Retina (tissue), 1 donor: Measurements from ENCODE around the gene GZMM.

ENCODE experiments used
- DNase-seq: peaks from one replicate; pipeline ENCODE4 v3.0.0-alpha.2; 2016

The GZMM gene

GRCh38 chr19:535017-535835 lies 8.6 kb upstream of the GZMM start:
- DNase-seq: no peak

- DNase-seq: no peak
Measured at GRCh38 chr19:536031-536880, 7.6 kb upstream of the GZMM start.

GRCh38 chr19:536881-537404 lies 6.9 kb upstream of the GZMM start:
- no peak for DNase-seq

- DNase-seq: no peak
Measured at GRCh38 chr19:538641-539428, 5.0 kb upstream of the GZMM start.

- no peak for DNase-seq
Measured at GRCh38 chr19:539429-540030, 4.3 kb upstream of the GZMM start.

GRCh38 chr19:540867-541637 lies 2.8 kb upstream of the GZMM start:
- no peak for DNase-seq

GRCh38 chr19:541699-542098 lies 2.2 kb upstream of the GZMM start:
- no peak for DNase-seq

- no peak for DNase-seq
Measured at GRCh38 chr19:542173-542866, 1.5 kb upstream of the GZMM start.

- DNase-seq: no peak
Measured at GRCh38 chr19:547117-547516, 3.3 kb downstream of the GZMM start.

- no peak for DNase-seq
Measured at GRCh38 chr19:547836-548720, 4.2 kb downstream of the GZMM start.

- DNase-seq: no peak
Measured at GRCh38 chr19:548886-549830, 5.3 kb downstream of the GZMM start.

- no peak for DNase-seq
Measured at GRCh38 chr19:554817-555216, 11.0 kb downstream of the GZMM start.

GRCh38 chr19:555474-555808 lies 11.6 kb downstream of the GZMM start:
- DNase-seq: no peak

GRCh38 chr19:556611-557382 lies 12.9 kb downstream of the GZMM start:
- no peak for DNase-seq

- peak; percentile 60 for DNase-seq
Measured at GRCh38 chr19:558770-559439, 15.1 kb downstream of the GZMM start.

GRCh38 chr19:560121-560520 lies 16.3 kb downstream of the GZMM start:
- DNase-seq: no peak

GRCh38 chr19:566403-566802 lies 22.6 kb downstream of the GZMM start:
- DNase-seq: no peak

- no peak for DNase-seq
Measured at GRCh38 chr19:566844-567243, 23.0 kb downstream of the GZMM start.
